GM18870 (cell line): ENCODE measurements around the gene ZNF611.
"Not testable (repeated sequence)": the region's sequence is repeated elsewhere in the genome, so short reads cannot be mapped to it uniquely, and the experiment has no call there.

Experiments
- ATAC-seq: cut with Tn5 transposase; IDR thresholded peaks from one replicate; pipeline ENCODE4 v1.9.1; 2021; ENCODE audit warnings: moderate library complexity; ENCODE audit not compliant: unreplicated experiment

ZNF611 gene

DNA sequence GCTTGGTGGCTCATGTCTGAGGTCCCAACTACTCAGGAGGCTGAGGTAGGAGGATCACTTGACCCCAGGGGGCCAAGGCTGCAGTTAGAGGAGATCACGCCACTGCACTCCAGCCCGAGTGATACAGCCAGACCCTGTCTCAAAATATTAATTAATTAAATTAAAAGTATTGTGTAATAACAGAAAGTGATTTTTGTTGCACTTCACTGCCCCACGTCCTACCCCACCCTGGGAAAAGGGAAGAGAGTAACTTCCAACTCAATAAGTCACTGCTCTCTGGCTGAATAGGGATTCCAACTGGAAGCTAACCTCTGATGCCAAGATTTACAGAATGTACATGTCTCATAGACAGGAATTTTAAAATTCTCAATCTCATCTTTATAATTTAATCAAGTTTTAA lies 47.2 kb downstream of the ZNF611 start:
- ATAC-seq, result no peak

DNA sequence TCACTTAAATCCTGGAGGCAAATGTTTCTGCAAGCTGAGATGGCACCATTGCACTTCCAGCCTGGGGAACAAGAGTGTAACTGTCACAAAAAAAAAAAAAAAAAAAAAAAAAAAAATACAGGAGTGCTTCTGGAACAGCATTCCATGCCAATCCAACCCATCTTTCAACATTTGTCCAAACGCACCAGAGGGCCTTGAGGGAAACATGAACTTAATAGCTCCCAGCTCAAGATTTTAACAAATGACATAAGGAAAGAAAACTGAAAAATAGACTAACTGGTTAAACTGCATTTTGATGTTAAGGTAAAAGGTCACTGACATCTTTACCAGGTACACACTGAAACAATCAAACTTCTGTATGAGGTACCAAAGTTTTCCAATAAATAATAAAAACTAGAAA lies 49.0 kb downstream of the ZNF611 start:
- ATAC-seq, result no peak

DNA sequence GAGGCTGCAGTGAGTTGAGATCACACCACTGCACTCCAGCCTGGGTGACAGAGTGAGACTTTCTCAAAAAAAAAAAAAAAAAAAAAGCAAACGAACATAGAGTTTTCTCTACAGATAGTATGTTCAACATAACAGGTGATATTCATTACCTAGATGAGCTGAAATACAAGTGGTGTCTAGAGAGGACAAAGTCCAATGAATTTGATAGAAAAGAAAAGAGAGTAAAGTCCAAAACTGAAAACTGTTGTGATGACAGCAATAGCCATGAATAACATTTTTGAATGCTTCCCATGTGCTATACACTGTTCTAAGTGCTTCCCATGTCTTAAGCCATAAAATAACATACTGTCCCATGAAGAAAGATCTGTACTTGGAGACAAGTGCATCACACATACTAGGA lies 53.6 kb downstream of the ZNF611 start:
- not testable (repeated sequence) for ATAC-seq

DNA sequence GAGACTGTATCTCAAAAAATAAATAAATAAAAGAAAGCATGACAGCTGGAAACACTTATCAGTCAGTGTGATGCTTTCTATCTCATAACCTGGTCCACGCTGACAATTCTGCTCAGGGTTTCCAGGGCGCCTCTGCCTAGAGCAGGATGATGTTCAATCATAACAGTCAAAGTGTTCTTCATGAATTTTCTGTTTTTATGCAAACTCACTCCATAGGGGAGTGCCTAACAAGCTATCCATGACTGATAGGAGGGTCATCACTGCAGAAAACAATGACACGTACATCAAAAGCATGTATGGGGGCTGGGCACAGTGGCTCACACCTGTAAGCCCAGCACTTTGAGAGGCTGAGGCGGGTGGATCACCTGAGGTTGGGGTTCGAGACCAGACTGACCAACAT lies 55.2 kb downstream of the ZNF611 start:
- no peak for ATAC-seq

DNA sequence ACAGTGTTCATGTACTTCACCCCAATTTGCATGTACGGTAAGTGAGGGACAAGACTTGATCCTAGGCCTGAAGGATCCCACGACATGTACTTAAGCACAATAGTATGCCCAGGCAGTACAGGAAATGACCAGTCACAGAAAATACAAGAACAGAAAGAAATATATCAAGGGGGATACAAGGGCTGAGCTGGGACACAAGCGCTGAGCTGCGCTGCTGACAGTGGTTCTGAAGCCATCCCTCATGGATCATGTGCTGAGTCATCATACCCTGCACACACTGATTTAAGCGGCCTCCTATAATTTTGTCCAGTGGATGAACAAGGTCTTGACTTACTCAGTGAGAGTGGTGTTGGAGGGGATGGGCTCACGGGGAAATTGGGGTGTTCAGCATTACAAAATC lies 59.6 kb downstream of the ZNF611 start:
- not testable (repeated sequence) for ATAC-seq

DNA sequence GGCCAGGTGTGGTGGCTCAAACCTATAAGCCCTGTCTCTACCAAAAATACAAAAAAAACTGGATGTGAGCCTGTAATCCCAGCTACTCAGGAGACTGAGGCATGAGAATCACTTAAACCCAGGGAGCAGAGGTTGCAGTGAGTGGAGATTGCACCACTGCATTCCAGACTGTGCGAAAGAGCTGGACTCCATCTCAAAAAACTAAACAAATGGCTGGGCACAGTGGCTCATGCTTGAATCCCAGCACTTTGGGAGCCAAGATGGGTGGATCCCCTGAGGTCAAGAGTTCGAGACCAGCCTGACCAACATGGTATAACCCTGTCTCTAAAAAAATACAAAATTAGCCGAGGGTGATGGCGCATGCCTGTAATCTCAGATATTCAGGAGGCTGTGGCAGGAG lies 61.8 kb downstream of the ZNF611 start:
- ATAC-seq, result no peak

DNA sequence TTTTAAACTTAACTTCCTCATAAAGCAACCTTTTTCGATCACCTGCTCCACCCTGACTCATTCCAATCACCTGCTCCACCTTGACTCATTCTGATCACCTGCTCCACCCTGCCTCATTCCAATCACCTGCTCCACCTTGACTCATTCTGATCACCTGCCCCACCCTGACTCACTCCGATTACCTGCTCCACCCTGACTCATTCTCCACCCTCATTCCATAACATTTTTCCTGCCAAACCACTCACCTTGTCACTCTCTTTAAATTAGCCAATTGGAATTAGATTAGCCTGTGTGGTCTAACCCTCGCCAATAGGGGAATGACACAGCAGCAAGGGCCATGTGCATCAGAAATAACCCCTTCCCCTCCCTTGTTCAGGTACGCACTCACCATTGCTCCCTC lies 64.8 kb downstream of the ZNF611 start:
- ATAC-seq, result no peak

DNA sequence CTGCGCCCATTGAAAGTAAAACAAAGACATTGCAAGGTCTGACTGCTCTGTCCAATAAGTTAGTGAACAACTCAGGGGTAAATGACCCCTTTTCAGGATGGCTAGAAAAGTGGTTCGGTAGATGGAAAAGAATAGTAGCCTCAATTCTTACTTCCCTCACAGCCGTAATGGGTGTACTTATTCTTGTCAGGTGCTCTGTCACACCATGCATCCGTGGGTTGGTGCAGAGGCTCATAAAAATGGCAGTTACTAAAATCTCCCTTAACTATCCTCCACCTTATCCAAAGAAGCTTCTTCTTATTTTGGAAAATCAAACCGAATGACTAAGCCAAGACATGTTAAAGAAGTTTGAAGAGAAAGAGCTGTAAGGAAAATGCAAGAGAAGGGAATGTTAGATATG lies 65.3 kb downstream of the ZNF611 start:
- ATAC-seq, result no peak

DNA sequence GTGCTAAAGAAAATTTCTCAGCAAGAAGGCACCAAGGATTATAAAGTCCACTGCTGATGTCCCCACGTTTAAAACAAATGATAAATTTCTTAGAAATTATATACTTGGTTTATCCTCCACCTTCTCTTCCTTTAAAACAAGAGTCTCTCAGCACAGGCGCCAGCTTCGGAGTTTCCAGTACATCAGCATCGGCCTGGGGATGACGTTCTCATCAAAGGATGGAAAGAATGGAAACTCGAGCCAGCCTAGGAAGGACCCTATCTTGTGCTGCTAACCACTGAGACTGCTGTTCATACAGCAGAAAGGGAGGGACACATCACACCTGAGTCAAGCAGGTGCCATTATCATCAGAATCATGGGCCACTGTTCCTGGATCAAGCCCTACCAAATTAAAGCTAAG lies 66.9 kb downstream of the ZNF611 start:
- no peak for ATAC-seq

DNA sequence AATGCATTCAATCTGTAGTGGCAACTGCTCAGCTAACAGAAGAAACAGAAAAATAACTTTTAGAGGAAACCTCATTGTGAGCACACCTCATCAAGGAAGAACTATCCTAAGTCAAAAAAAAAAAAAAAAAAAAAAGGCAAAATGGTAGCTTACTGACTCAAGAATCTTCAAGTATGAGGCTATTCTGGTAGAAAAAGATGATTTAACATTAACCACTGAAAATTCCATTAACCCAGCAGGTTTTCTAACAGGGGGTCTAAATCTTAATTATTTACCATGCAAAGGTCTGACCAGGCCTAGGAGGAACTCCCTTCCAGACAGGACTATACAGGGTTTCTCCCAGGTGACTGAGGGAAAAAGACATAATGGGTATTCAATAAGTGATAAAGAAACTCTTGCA lies 68.3 kb downstream of the ZNF611 start:
- ATAC-seq, result no peak

DNA sequence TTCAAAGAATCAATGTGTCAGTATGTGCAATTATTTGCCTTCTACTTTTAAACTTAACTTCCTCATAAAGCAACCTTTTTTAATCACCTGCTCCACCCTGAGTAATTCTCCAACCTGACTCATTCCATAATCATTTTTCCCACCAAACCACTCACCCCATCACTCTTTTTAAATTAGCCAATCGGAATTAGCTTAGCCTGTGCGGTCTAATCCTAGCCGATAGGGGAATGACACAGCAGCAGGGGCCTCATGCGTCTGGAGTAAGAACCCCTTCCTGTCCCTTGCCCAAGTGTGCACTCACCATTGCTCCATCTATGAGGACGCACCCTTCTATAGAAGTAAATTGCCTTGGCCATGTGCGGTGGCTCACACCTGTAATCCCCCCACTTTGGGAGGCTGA lies 69.3 kb downstream of the ZNF611 start:
- no peak for ATAC-seq

DNA sequence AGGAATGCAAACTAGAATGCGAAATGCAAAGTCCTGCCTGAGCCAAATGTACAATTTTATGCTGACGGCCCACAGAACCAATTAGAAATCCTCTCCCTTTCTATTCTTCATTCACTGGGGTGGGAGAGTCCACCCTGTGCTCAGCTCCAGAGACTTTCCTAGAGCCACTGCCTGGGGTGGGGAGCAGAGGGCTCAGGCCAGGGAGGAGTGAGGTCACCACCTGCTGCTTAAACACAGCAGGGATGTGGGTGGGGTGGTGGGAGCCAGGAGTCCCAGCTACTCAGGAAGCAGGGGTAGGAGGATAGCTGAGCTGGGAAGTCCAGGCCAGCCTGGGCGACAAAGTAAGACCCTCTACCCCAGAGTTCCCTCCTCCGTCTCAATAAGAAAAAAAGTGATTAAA lies 69.8 kb downstream of the ZNF611 start:
- ATAC-seq, result no peak

DNA sequence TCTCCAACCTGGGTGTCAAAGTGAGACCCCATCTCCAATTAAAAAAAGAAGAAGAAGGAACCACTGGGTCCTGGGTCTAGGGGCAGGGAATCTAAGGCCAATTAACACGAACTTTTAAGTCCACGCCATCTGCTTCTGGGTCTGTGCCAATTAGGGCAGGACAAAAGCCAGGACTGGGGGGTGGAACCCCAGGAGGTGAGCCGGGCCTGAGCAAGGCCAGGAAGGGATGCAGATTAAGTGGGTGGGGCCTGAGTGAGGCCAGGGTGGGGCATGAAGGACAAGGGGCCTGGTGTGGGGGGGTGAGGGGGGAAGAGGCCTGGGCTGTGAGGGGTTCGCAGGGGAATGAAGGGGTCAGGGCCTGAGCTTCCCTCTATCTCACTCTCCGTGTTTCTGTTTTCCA lies 70.4 kb downstream of the ZNF611 start:
- ATAC-seq, result no peak

DNA sequence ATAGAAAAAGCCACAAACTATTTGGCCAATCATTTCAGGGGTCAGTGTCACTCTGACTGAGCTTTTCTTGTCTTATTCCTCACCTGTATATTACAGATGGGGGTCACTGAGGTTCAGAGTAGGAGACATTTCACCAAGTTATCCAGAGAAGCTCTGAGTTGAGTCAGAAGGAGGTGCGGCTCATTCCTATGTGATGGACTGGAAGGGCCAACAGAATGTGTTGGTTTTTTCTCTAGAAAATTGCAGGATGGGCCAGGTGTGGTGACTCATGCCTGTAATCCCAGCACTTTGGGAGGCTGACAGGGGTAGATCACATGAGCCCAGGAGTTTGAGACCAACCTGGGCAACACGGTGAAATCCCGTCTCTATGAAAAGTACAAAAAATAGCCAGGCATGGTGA lies 72.2 kb downstream of the ZNF611 start:
- no peak for ATAC-seq

DNA sequence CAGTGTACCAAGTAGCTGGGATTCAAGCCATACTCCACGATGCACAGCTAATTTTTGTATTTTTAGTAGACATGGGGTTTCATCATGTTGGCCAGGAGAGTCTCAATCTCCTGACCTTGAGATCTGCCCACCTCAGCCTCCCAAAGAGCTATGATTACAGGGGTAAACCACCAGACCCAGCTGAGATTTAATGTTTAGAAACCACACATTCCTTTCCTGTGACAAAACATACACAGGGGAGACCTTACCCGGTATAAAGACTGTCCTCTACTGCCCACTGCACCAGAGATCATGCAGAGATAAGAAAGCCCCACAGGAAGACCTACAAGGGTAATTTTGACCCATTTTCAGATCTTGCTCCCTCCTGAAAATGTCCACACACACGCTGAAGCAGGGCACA lies 73.9 kb downstream of the ZNF611 start:
- ATAC-seq, result no peak

DNA sequence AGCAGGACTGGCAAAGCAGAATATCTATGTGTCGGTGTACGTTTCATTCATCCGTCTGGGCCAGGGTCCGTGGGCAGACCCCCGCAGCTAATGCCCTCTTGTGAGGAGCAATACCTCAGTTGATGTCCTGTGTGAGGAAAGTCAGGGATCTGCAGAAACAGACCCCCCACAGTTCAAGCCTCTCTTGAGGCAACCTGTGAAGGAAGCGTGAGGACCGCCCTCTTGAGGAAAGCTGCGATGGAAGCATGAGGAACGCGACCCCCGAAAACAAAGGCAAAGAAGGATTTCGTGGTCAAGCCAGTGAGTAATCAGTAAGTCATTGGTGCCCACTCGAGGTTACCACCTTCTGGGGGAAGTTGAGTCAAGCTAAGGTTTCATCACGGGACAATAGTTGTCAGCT lies 75.8 kb downstream of the ZNF611 start:
- ATAC-seq, result no peak

DNA sequence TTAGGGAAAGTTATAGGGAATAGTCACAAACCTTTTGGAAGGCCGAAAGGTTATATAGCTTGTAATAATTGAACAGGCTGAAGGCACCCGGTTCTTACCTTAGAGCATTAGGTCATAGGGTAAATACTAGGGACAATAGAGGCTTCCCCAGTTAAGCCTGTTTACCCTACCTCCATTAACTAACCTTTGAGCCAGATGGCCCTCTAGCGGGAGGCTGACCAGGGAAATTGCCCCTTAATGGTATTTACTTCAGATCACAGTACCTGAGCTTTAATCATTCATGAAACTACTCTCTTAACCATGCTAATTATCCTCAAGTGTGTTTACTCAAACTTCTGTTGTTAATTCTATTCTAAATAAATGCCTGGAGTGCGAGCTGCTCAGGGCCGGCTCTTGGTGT lies 76.2 kb downstream of the ZNF611 start:
- ATAC-seq, result no peak

DNA sequence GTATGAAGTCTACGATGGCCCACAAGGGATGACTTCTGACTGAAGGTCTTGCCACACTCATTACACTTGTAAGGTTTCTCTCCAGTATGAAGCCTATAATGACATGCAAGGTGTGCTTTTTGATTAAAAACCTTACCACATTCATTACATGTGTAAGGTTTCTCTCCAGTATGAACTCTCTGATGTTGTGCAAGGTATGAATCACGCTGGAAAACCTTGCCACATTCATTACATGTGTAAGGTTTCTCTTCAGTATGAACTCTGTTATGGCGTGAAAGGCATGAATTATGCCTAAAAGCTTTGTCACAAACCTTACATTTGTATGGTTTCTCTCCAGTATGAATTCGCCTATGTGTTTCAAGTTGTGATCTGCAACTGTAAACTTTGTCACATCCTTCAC lies 81.7 kb downstream of the ZNF611 start:
- no peak for ATAC-seq
